Measurements from ENCODE around the gene CAPZB. TPM values are rescaled to one million over a fixed set of nuclear protein-coding genes. Genes with fewer than 3 reads are reported as not detected.

CAPZB gene
- total RNA-seq, 1 donor from 2014 or later = 403 TPM

DNA sequence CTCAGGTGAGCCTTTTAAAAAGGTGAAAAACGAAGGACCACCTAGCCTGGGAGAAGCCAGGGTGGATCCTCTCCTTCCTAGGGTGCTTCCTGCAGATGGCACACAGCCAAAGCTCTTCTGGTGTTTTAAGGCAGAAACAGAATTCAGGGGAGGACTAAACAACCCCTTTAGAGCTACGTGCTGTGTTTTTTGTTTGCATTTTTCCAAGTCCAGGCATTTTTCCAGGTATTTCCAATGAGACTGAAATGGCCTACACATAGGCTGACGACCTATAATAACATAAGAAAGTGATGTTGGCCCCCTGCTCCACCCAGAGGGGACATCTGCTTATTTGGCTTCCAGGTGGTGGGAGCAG, 83.8 kb downstream of the CAPZB start:
- no peak for DNase-seq (ENCODE audit: extremely low spot score, unreplicated experiment)
- no peaks in the 10 kb centered on the region for H3K27me3 Mint-ChIP-seq (ENCODE audit: unreplicated experiment)
- TF ChIP-seq CTCF (IDR thresholded peaks at IDR 0.05) = no peak
- peaks cover 30% of the 10 kb centered on the region for H3K36me3 Mint-ChIP-seq (ENCODE audit: unreplicated experiment)
- H3K4me3 Mint-ChIP-seq (ENCODE audit: unreplicated experiment) = peak overlapping the region; percentile 33
- peaks cover 85% of the 10 kb centered on the region for H3K4me1 Mint-ChIP-seq (ENCODE audit: unreplicated experiment)
- H3K9me3 Mint-ChIP-seq (ENCODE audit: unreplicated experiment) = no peaks in the 10 kb centered on the region
- H3K27ac Mint-ChIP-seq (ENCODE audit: unreplicated experiment) = peak overlapping the region; percentile 85

GRCh38 chr1:19400875-19401534, 84.3 kb downstream of the CAPZB start:
- Mint-ChIP-seq H3K4me3 (ENCODE audit: unreplicated experiment) (peak overlapping the region; percentile 33), H3K4me1 (ENCODE audit: unreplicated experiment) (peaks cover 84% of the 10 kb centered on the region), H3K36me3 (ENCODE audit: unreplicated experiment) (peaks cover 30% of the 10 kb centered on the region), H3K9me3 (ENCODE audit: unreplicated experiment) (no peaks in the 10 kb centered on the region), H3K27me3 (ENCODE audit: unreplicated experiment) (no peaks in the 10 kb centered on the region), H3K27ac (ENCODE audit: unreplicated experiment) (peak overlapping the region; percentile 85)
- peak; percentile 33 for TF ChIP-seq CTCF (IDR thresholded peaks at IDR 0.05)
- DNase-seq (ENCODE audit: extremely low spot score, unreplicated experiment) = no peak

- no peak for TF ChIP-seq CTCF (IDR thresholded peaks at IDR 0.05)
- no peak for DNase-seq (ENCODE audit: extremely low spot score, unreplicated experiment)
- Mint-ChIP-seq H3K27me3 (ENCODE audit: unreplicated experiment) (no peaks in the 10 kb centered on the region), H3K36me3 (ENCODE audit: unreplicated experiment) (peaks cover 24% of the 10 kb centered on the region), H3K4me3 (ENCODE audit: unreplicated experiment) (no peak overlapping the region), H3K4me1 (ENCODE audit: unreplicated experiment) (peaks cover 84% of the 10 kb centered on the region), H3K9me3 (ENCODE audit: unreplicated experiment) (no peaks in the 10 kb centered on the region), H3K27ac (ENCODE audit: unreplicated experiment) (peak overlapping the region; percentile 85)
Observed at GRCh38 chr1:19400192-19400611, 85.1 kb downstream of the CAPZB start.

DNA sequence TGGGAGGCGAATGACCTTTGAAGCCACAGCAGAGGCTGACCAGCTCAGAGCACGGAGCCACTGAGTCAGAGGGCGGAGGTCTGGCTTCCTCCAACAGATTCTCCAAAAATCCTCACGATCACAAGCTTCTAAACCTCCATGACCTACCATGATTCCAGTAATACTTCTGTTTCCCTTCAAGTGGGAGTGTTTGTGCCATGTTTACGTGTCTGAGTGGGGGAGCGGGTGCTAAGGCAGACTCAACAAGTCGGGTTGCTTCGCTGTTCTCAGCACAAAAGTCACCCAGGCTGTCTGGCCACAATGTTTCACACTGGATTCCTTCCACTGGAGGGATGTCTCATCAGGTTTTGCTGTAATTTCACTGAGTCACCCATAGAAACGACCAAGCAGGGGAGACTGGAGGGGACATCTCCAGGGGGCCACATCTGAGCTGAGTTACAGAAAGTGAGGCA, 87.0 kb downstream of the CAPZB start:
- Mint-ChIP-seq H3K36me3 (ENCODE audit: unreplicated experiment) (peaks cover 18% of the 10 kb centered on the region), H3K27me3 (ENCODE audit: unreplicated experiment) (no peaks in the 10 kb centered on the region), H3K9me3 (ENCODE audit: unreplicated experiment) (no peaks in the 10 kb centered on the region), H3K4me1 (ENCODE audit: unreplicated experiment) (peaks cover 77% of the 10 kb centered on the region), H3K27ac (ENCODE audit: unreplicated experiment) (peak overlapping the region; percentile 82), H3K4me3 (ENCODE audit: unreplicated experiment) (no peak overlapping the region)
- TF ChIP-seq CTCF (IDR thresholded peaks at IDR 0.05) = peak; percentile 52
- no peak for DNase-seq (ENCODE audit: extremely low spot score, unreplicated experiment)

- H3K4me1 Mint-ChIP-seq (ENCODE audit: unreplicated experiment) = peaks cover 72% of the 10 kb centered on the region
- H3K27ac Mint-ChIP-seq (ENCODE audit: unreplicated experiment) = peak overlapping the region; percentile 82
- TF ChIP-seq CTCF (IDR thresholded peaks at IDR 0.05) = no peak
- no peak for DNase-seq (ENCODE audit: extremely low spot score, unreplicated experiment)
- no peak overlapping the region for H3K4me3 Mint-ChIP-seq (ENCODE audit: unreplicated experiment)
- no peaks in the 10 kb centered on the region for H3K27me3 Mint-ChIP-seq (ENCODE audit: unreplicated experiment)
- peaks cover 14% of the 10 kb centered on the region for H3K36me3 Mint-ChIP-seq (ENCODE audit: unreplicated experiment)
- H3K9me3 Mint-ChIP-seq (ENCODE audit: unreplicated experiment) = no peaks in the 10 kb centered on the region
Observed at GRCh38 chr1:19397217-19397945, 88.0 kb downstream of the CAPZB start.

Measured in osteocyte (in vitro differentiated cells).